Measurements from ENCODE around the gene SIAH3.

The SIAH3 gene

DNA sequence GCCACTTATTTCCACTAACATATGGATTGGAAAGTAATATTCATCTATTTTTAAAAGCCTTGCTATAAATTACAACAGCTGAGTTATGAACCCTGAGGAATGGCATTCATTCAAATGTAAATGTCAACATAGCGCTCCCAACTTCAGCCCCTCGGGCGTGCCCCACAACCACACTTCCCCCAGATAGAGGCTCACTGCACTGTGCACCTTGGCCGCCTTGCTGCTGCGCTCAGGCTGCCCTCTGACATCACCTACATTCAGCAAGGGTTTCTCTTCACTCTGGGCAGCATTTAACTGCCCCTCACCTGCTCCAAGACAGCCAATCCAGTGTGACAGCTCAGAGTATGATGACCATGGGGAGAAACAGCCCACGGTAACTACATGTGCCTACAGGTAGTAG lies 35.1 kb downstream of the SIAH3 start:
- no peaks in the 10 kb centered on the region for H3K4me1 ChIP-seq (ENCODE audit: insufficient read depth, low read length, severe bottlenecking)
- H3K36me3 ChIP-seq (ENCODE audit: insufficient read depth, low read length), result no peaks in the 10 kb centered on the region
- no peaks in the 10 kb centered on the region for H3F3A ChIP-seq (ENCODE audit: insufficient read depth, low read length)
- no peaks in the 10 kb centered on the region for H4K20me1 ChIP-seq (ENCODE audit: insufficient read depth, low read length)
- no peaks in the 10 kb centered on the region for H3K9me3 ChIP-seq (ENCODE audit: low read length)
- H3K79me2 ChIP-seq (ENCODE audit: insufficient read depth, low read length), result no peaks in the 10 kb centered on the region
- no peak overlapping the region for H3K4me3 ChIP-seq (ENCODE audit: low read depth, low read length, poor library complexity, severe bottlenecking)
- H3K9me2 ChIP-seq (ENCODE audit: low read depth, low read length), result no peaks in the 10 kb centered on the region
- TF ChIP-seq EZH2 (IDR thresholded peaks at IDR 0.05; ENCODE audit: borderline replicate concordance, low read length), result no peak
- TF ChIP-seq, protein P1, sequence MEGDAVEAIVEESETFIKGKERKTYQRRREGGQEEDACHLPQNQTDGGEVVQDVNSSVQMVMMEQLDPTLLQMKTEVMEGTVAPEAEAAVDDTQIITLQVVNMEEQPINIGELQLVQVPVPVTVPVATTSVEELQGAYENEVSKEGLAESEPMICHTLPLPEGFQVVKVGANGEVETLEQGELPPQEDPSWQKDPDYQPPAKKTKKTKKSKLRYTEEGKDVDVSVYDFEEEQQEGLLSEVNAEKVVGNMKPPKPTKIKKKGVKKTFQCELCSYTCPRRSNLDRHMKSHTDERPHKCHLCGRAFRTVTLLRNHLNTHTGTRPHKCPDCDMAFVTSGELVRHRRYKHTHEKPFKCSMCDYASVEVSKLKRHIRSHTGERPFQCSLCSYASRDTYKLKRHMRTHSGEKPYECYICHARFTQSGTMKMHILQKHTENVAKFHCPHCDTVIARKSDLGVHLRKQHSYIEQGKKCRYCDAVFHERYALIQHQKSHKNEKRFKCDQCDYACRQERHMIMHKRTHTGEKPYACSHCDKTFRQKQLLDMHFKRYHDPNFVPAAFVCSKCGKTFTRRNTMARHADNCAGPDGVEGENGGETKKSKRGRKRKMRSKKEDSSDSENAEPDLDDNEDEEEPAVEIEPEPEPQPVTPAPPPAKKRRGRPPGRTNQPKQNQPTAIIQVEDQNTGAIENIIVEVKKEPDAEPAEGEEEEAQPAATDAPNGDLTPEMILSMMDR (IDR thresholded peaks at IDR 0.05; ENCODE audit: low read length), result no peak
- H3K27ac ChIP-seq (ENCODE audit: low read depth, low read length, poor library complexity, severe bottlenecking), result no peak overlapping the region
- H3K9ac ChIP-seq (ENCODE audit: low read length), result no peak overlapping the region
- H2AFZ ChIP-seq (ENCODE audit: low read length), result no peak overlapping the region
- H3K4me2 ChIP-seq (ENCODE audit: low read length), result no peak overlapping the region
- H3K27me3 ChIP-seq (ENCODE audit: insufficient read depth, low read length), result peaks cover 8% of the 10 kb centered on the region; the same call in 1 of the 2 replicates

DNA sequence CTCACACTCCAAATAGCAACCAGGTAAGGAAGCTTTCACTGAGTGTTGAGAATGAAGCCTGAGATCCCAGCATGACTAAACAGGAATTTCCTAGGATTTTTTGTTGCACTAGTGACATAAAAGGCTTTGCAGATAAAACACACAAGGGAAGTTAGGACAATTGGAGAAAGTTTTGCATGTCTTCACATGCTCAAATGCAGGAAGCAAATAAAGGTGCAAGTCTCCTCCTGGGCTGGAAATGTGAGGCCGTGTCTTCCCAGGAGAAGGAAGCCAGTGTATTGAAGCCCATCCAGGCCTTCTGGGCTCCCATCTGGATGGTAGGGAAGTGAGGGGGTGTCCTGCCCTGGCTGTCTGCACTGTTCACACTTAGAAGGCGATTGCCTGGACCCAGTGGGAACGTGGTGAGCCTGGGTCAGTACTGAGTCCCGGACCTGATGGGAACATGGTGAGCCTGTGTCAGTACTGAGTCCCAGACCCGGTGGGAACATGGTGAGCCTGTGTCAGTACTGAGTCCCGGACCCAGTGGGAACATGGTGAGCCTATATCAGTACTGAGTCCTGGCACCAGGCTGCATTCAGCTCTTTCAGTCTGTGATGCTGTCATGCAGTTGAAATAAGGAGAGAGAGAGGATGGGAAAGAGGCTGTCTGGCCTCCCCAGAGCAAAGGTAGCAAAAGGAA lies 38.7 kb downstream of the SIAH3 start:
- Histone ChIP-seq H3K36me3 (ENCODE audit: insufficient read depth, low read length) (no peaks in the 10 kb centered on the region), H2AFZ (ENCODE audit: low read length) (no peak overlapping the region), H3K4me2 (ENCODE audit: low read length) (no peak overlapping the region), H4K20me1 (ENCODE audit: insufficient read depth, low read length) (no peaks in the 10 kb centered on the region), H3K27me3 (ENCODE audit: insufficient read depth, low read length) (no peaks in the 10 kb centered on the region; the same call in 1 of the 2 replicates), H3K9ac (ENCODE audit: low read length) (no peak overlapping the region), H3K79me2 (ENCODE audit: insufficient read depth, low read length) (no peaks in the 10 kb centered on the region), H3K9me2 (ENCODE audit: low read depth, low read length) (no peaks in the 10 kb centered on the region), H3K4me3 (ENCODE audit: low read depth, low read length, poor library complexity, severe bottlenecking) (no peak overlapping the region), H3K27ac (ENCODE audit: low read depth, low read length, poor library complexity, severe bottlenecking) (no peak overlapping the region), H3K9me3 (ENCODE audit: low read length) (no peaks in the 10 kb centered on the region), H3K4me1 (ENCODE audit: insufficient read depth, low read length, severe bottlenecking) (no peaks in the 10 kb centered on the region), H3F3A (ENCODE audit: insufficient read depth, low read length) (no peaks in the 10 kb centered on the region)
- TF ChIP-seq, protein P1 (IDR thresholded peaks at IDR 0.05; ENCODE audit: low read length), result no peak
- no peak for TF ChIP-seq EZH2 (IDR thresholded peaks at IDR 0.05; ENCODE audit: borderline replicate concordance, low read length)

DNA sequence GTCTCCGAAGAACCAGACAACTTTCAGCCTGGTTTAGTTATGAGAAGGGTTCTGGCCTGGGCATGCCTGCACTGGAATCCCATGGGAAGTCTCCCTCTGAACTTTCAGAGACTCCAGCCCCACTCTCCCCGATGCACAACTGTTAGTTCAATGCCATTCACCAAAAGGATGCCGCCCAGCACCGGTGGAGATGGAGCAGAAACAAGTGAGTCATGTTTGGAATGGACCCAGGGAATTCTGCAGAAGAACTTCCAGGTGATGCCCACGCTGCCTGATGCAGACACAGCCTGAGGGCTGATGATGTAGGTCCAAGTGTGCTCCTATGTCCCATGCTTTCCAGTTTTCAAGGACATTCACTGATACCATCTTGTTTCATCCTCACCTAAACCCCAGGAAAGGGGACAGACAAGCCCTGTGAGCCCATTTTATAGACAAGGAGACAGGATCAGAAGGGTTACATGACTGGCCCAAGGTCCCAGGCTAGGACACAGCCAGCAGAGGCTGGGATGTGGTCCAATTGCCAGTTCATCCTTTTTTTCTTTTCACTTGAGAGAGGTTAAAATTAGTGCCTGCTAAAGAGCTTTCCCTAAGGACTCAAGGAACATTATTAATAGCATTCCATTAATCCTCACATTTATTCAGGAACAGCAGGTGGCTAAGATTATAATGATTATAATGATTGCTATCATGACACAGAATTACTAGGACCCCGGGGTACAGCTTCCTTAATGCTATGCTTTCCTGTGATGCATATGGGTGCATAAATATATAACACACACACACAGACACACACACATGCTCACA lies 39.5 kb downstream of the SIAH3 start:
- Histone ChIP-seq H3K9me2 (ENCODE audit: low read depth, low read length) (no peaks in the 10 kb centered on the region), H3K4me3 (ENCODE audit: low read depth, low read length, poor library complexity, severe bottlenecking) (no peak overlapping the region), H2AFZ (ENCODE audit: low read length) (no peak overlapping the region), H3K9me3 (ENCODE audit: low read length) (no peaks in the 10 kb centered on the region), H4K20me1 (ENCODE audit: insufficient read depth, low read length) (no peaks in the 10 kb centered on the region), H3K27ac (ENCODE audit: low read depth, low read length, poor library complexity, severe bottlenecking) (no peak overlapping the region), H3K9ac (ENCODE audit: low read length) (no peak overlapping the region), H3K4me1 (ENCODE audit: insufficient read depth, low read length, severe bottlenecking) (no peaks in the 10 kb centered on the region), H3K27me3 (ENCODE audit: insufficient read depth, low read length) (no peaks in the 10 kb centered on the region; the same call in 1 of the 2 replicates), H3K79me2 (ENCODE audit: insufficient read depth, low read length) (no peaks in the 10 kb centered on the region), H3F3A (ENCODE audit: insufficient read depth, low read length) (no peaks in the 10 kb centered on the region), H3K4me2 (ENCODE audit: low read length) (no peak overlapping the region), H3K36me3 (ENCODE audit: insufficient read depth, low read length) (no peaks in the 10 kb centered on the region)
- no peak for TF ChIP-seq EZH2 (IDR thresholded peaks at IDR 0.05; ENCODE audit: borderline replicate concordance, low read length)
- TF ChIP-seq, protein P1 (IDR thresholded peaks at IDR 0.05; ENCODE audit: low read length), result no peak
